8988T (cell line): Measurements from ENCODE around the gene C4orf51.

Experiments used
- DNase-seq: peaks from one replicate; pipeline ENCODE4 v3.0.0; 2011

C4orf51 gene

GRCh38 chr4:145716200-145716599 lies 36.3 kb downstream of the C4orf51 start:
- no peak for DNase-seq

GRCh38 chr4:145716661-145717200 lies 36.8 kb downstream of the C4orf51 start:
- DNase-seq, result no peak

GRCh38 chr4:145719752-145720624 lies 40.0 kb downstream of the C4orf51 start:
- DNase-seq, result no peak

- no peak for DNase-seq
Measured at GRCh38 chr4:145720656-145721055, 40.7 kb downstream of the C4orf51 start.

- no peak for DNase-seq
Measured at GRCh38 chr4:145722561-145722960, 42.6 kb downstream of the C4orf51 start.

- no peak for DNase-seq
Measured at GRCh38 chr4:145723336-145723735, 43.4 kb downstream of the C4orf51 start.

- no peak for DNase-seq
Measured at GRCh38 chr4:145730026-145730425, 50.1 kb downstream of the C4orf51 start.

GRCh38 chr4:145731028-145731427 lies 51.1 kb downstream of the C4orf51 start:
- no peak for DNase-seq

- DNase-seq, result no peak
Measured at GRCh38 chr4:145732001-145732815, 52.3 kb downstream of the C4orf51 start.

GRCh38 chr4:145732895-145733880 lies 53.2 kb downstream of the C4orf51 start:
- peak; percentile 54 for DNase-seq

GRCh38 chr4:145734031-145734430 lies 54.1 kb downstream of the C4orf51 start:
- DNase-seq, result no peak

GRCh38 chr4:145734576-145735346 lies 54.8 kb downstream of the C4orf51 start:
- DNase-seq, result peak; percentile 33

- peak; percentile 23 for DNase-seq
Measured at GRCh38 chr4:145735347-145735675, 55.4 kb downstream of the C4orf51 start.

- no peak for DNase-seq
Measured at GRCh38 chr4:145735827-145736226, 55.9 kb downstream of the C4orf51 start.

- DNase-seq, result no peak
Measured at GRCh38 chr4:145736241-145736831, 56.4 kb downstream of the C4orf51 start.

- DNase-seq, result no peak
Measured at GRCh38 chr4:145739845-145740244, 59.9 kb downstream of the C4orf51 start.

GRCh38 chr4:145740806-145741205 lies 60.9 kb downstream of the C4orf51 start:
- no peak for DNase-seq

- DNase-seq, result no peak
Measured at GRCh38 chr4:145743641-145744040, 63.7 kb downstream of the C4orf51 start.

- no peak for DNase-seq
Measured at GRCh38 chr4:145755802-145756201, 75.9 kb downstream of the C4orf51 start.

- DNase-seq, result no peak
Measured at GRCh38 chr4:145756244-145756643, 76.3 kb downstream of the C4orf51 start.

GRCh38 chr4:145757188-145757587 lies 77.2 kb downstream of the C4orf51 start:
- DNase-seq, result no peak
